Astrocyte of the spinal cord (primary cell): ENCODE results near the gene CXADR.

Experiments
- DNase-seq: peaks from one replicate; pipeline ENCODE4 v3.0.0; 2011; ENCODE audit warnings: low read depth, low spot score
- H3K4me3 ChIP-seq: 2 replicates; pipeline ENCODE4 v1.5.1; 2011; ENCODE audit warnings: low read depth, mild to moderate bottlenecking, low read length, moderate library complexity
- CTCF ChIP-seq: IDR thresholded peaks from 2 replicates; pipeline ENCODE4 v1.5.1; 2012; ENCODE audit warnings: low read depth, mild to moderate bottlenecking, low read length, inconsistent platforms
- in situ Hi-C: cut with HindIII; loops from 2 replicates; pipeline ENCODE4 v1.10.0; 2017; ENCODE audit warnings: low sequenced_read_pairs

CXADR gene

GRCh38 chr21:17491716-17492414, 21.0 kb upstream of the CXADR start:
- DNase-seq = peak; percentile 99
- no peak overlapping the region for H3K4me3 ChIP-seq
- in situ Hi-C loops = no loop called here
- TF ChIP-seq CTCF = no peak

GRCh38 chr21:17492415-17493168, 20.3 kb upstream of the CXADR start:
- in situ Hi-C loops = no loop called here
- no peak overlapping the region for H3K4me3 ChIP-seq
- no peak for TF ChIP-seq CTCF
- no peak for DNase-seq

GRCh38 chr21:17494051-17494450, 18.8 kb upstream of the CXADR start:
- in situ Hi-C loops = no loop called here
- H3K4me3 ChIP-seq = no peak overlapping the region
- TF ChIP-seq CTCF = no peak
- DNase-seq = no peak

DNA sequence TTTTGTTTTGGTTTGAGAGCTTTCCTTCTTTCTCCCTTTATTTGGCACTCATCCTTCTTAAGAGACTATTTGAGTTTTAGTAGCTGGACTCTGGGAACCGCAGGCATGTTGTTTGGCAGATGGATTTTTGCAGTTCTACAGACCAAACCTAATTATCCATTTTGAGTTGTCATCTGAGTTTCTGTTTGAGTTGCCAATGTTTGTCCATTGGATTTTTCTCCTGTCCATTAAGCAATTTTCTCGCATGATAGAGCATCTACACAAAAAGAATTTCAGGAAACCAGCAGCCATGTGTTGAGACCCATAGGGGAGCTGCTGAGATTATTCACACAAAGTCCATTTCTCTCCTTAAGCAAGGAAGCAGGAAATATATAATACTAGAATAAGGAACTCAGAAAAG, 17.2 kb upstream of the CXADR start:
- in situ Hi-C loops = no loop called here
- no peak overlapping the region for H3K4me3 ChIP-seq
- peak; percentile 87 for DNase-seq
- TF ChIP-seq CTCF = peak; percentile 17

DNA sequence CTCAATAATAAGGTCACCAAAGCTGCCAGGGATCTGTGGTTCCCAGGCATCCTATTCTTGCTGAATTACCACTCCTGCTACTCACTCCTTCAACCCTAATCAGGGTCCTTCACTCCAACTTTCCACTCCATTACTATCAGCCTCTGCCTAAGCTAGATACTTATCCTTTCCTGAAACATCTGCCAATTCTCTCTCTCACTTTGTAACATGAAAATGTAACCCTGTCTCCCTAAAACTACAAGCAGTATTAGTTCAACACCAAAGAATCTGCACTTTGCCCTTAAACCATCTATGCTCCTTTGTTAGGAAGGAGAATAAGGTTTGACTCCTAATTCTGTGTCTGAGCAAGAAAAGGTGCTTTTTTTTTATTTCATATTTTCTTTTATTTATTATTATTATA, 15.5 kb upstream of the CXADR start:
- TF ChIP-seq CTCF = no peak
- DNase-seq = no peak
- in situ Hi-C loops = no loop called here
- H3K4me3 ChIP-seq = no peak overlapping the region

DNA sequence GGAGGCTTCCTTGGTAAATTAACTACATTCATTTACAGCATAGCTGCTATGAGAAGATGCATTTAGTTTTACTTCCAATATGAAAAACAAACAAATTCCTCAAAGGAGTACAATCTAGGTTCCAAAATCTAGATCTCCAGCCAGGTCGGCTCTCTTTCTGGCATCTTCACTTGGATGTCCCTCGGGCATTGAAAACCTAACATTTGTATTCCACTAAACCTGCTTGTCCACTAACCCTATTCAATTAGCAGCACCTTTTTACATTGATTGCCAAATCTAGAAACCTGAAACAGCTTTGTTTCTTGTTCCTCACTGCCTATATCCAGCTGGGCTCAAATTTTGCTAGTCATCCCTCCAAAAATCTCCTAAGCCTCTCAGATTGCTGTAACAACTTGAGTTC, 14.3 kb upstream of the CXADR start:
- no peak for TF ChIP-seq CTCF
- in situ Hi-C loops = no loop called here
- no peak overlapping the region for H3K4me3 ChIP-seq
- no peak for DNase-seq
